ENCODE data around the gene C1QTNF4. TPM values are rescaled to one million over a fixed set of nuclear protein-coding genes. Genes with fewer than 3 reads are reported as not detected.
A peak's percentile ranks its signal among the peaks of the same experiment; 100 is the strongest.

The C1QTNF4 gene
- total and polyA plus RNA-seq, 2 of the 13 experiments (the other 11 are each of a cell fraction or from before 2014, with no cell fraction given) = not detected

DNA sequence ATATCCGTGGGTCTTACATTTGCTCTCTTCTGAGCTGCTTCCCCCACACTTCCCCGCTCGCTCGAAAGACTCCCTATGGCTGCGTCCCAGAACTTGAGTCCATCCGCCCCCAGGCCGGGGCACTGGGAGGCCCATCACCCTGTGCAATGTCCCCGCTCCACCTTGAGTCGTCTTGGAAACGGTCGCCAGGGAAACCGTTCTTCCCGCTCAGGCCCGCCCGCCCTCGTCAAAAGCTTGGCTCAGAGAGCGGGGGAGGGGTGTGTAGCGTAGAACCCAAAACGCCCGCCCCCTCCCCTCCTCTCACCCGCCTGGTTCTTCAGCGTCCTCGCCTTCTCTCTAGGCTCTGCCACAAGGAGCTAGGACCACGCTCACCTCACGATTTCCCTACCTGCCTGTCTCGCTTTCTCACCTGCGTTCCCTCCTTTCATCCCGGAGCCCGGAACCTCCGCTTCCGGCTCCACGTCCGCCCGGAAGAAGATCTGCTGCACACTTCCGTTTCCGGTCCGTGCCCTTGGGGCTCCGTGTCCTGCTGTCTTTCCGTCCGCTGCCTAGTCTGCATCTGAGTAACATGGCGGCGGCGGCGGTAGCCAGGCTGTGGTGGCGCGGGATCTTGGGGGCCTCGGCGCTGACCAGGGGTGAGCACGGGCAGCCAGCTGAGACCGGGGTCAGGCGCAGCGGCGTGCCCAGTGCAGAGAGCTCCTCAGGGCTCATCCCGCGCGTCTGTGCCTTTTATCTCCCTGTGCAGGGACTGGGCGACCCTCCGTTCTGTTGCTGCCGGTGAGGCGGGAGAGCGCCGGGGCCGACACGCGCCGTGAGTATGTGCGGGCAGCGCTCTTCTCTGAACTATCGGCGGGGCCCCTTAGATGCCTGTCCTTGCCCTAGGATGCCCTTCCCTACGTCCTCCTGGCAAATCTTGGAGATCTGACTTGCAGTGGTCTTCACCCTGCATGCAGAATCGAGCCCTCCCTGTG is 15.4 kb downstream of the C1QTNF4 start, which contains the start of the genes KBTBD4 and NDUFS3 (continued):
- TF ChIP-seq HBP1 (CRISPR knock-in tag; IDR thresholded peaks at IDR 0.05; ENCODE audit: low read depth) (peak; percentile 98), SRSF4 (IDR thresholded peaks at IDR 0.05; ENCODE audit: low read depth, low read length, poor library complexity, severe bottlenecking) (no peak), PHB2 (IDR thresholded peaks at IDR 0.05; ENCODE audit: partially characterized antibody) (no peak), ZNF274 (CRISPR knock-in tag; IDR thresholded peaks at IDR 0.05) (peak; percentile 71; the same call in 1 of the 2 replicates), ZNF326 (CRISPR knock-in tag; IDR thresholded peaks at IDR 0.05; ENCODE audit: borderline replicate concordance) (no peak), PRPF4 (IDR thresholded peaks at IDR 0.05; ENCODE audit: low read depth, low read length, poor library complexity, severe bottlenecking) (peak; percentile 80), HNF4G (IDR thresholded peaks at IDR 0.05; ENCODE audit: borderline replicate concordance, low read depth, low read length) (no peak; the same call in 1 of the 2 replicates), HNF4G (CRISPR knock-in tag; IDR thresholded peaks at IDR 0.05; ENCODE audit: borderline replicate concordance, low read depth) (no peak; the same call in 1 of the 2 replicates), ZSCAN20 (CRISPR knock-in tag; IDR thresholded peaks at IDR 0.05; ENCODE audit: borderline replicate concordance) (no peak), HOXA3 (CRISPR knock-in tag; IDR thresholded peaks at IDR 0.05) (peak; percentile 96), FLYWCH1 (CRISPR knock-in tag; IDR thresholded peaks at IDR 0.05) (no peak), ZNF335 (CRISPR knock-in tag; IDR thresholded peaks at IDR 0.05) (peak; percentile 87; the same call in 1 of the 2 replicates), NR0B2 (CRISPR knock-in tag; IDR thresholded peaks at IDR 0.05) (peak; percentile 47; the same call in 1 of the 2 replicates), SP4 (CRISPR knock-in tag; IDR thresholded peaks at IDR 0.05) (peak; percentile 91), LCORL (IDR thresholded peaks at IDR 0.05) (no peak), LCORL (CRISPR knock-in tag; IDR thresholded peaks at IDR 0.05) (peak; percentile 68), MBNL3 (CRISPR knock-in tag; conservative IDR thresholded peaks at IDR 0.05) (no peak), THRA (CRISPR knock-in tag; IDR thresholded peaks at IDR 0.05; ENCODE audit: borderline replicate concordance) (peak; percentile 84), ZNF414 (CRISPR knock-in tag; IDR thresholded peaks at IDR 0.05) (peak; percentile 84), AGO2 (optimal IDR thresholded peaks at IDR 0.05; ENCODE audit: low read depth, low read length) (peak; percentile 94), SIN3B (IDR thresholded peaks at IDR 0.05; ENCODE audit: low read length) (peak; percentile 99), ZNF367 (CRISPR knock-in tag; IDR thresholded peaks at IDR 0.05; ENCODE audit: borderline replicate concordance) (peak; percentile 63; the same call in 1 of the 2 replicates), MED13 (CRISPR knock-in tag; IDR thresholded peaks at IDR 0.05) (peak; percentile 88), ZNF138 (CRISPR knock-in tag; IDR thresholded peaks at IDR 0.05; ENCODE audit: low read depth) (peak; percentile 65; the same call in 1 of the 2 replicates), ZNF30 (CRISPR knock-in tag; IDR thresholded peaks at IDR 0.05) (no peak)
